HL-60 (cell line): Measurements from ENCODE around the gene GZMA.

ENCODE experiments used
- DNase-seq, 2 experiments: peaks; one replicate each; pipeline ENCODE4 v3.0.0-alpha.2; 2010 to 2020; ENCODE audit warnings: low read depth in 1 of 2, low spot score in 1 of 2
- H3K27ac ChIP-seq: fragments of 250-450 bp; sonication (Bioruptor Pico); replicated peaks from 2 replicates; pipeline ENCODE4 v1.5.1; 2020; ENCODE audit warnings: mild to moderate bottlenecking, moderate library complexity
- H3K27me3 ChIP-seq: fragments of 250-450 bp; sonication (Bioruptor Pico); 2 replicates; pipeline ENCODE4 v1.5.1; 2021; ENCODE audit warnings: mild to moderate bottlenecking, moderate library complexity; ENCODE audit not compliant: insufficient read depth, poor library complexity, severe bottlenecking
- H3K4me3 ChIP-seq: replicated peaks from 2 replicates; pipeline ENCODE4 v1.5.1; 2011; ENCODE audit warnings: mild to moderate bottlenecking, control low read depth, low read length; ENCODE audit not compliant: insufficient read depth
- CTCF ChIP-seq: IDR thresholded peaks from one replicate; pipeline ENCODE4 v1.5.1; 2011; ENCODE audit warnings: low read length, control low read depth, inconsistent platforms; ENCODE audit not compliant: insufficient read depth
- GABPA ChIP-seq: IDR thresholded peaks from 2 replicates; pipeline ENCODE4 v1.6.1; 2012; ENCODE audit warnings: low read depth
- POLR2AphosphoS5 ChIP-seq: IDR thresholded peaks from 2 replicates; pipeline ENCODE4 v1.6.1; 2012; ENCODE audit warnings: low read depth
- REST ChIP-seq: IDR thresholded peaks from 2 replicates; pipeline ENCODE4 v1.6.1; 2012; ENCODE audit warnings: low read depth; ENCODE audit not compliant: insufficient replicate concordance
- SPI1 ChIP-seq: IDR thresholded peaks from 2 replicates; pipeline ENCODE4 v1.6.1; 2012; ENCODE audit warnings: low read depth, mild to moderate bottlenecking, borderline replicate concordance
- long read RNA-seq: library from polyadenylated mRNA; unstranded; transcript quantifications from one replicate; pipeline ENCODE4 v2.0.0, GENCODE V29; 2020

GZMA gene
- long read RNA-seq = 0 reads

- no peak for DNase-seq
- H3K27ac ChIP-seq = no peak within 1 kb of the TSS
- TF ChIP-seq POLR2AphosphoS5 (no peak), REST (no peak)
- no peak within 1 kb of the TSS for H3K4me3 ChIP-seq
- H3K27me3 ChIP-seq = no peaks in the 10 kb centered on the region
These were observed at the start of gene GZMA for GRCh38 chr5:55102348-55102747. Gene GZMA, plus strand, starts transcription at chr5:55102646. Its CDS starts 37 bp downstream, at chr5:55102683.

- no peak overlapping the region for H3K4me3 ChIP-seq
- TF ChIP-seq POLR2AphosphoS5 (no peak), CTCF (no peak), SPI1 (no peak), REST (no peak), GABPA (no peak)
- no peaks in the 10 kb centered on the region for H3K27me3 ChIP-seq
- H3K27ac ChIP-seq = no peak overlapping the region
- no peak for DNase-seq
These were observed 47.3 kb upstream of the GZMA start for GRCh38 chr5:55055183-55055582.

- no peak for TF ChIP-seq POLR2AphosphoS5
- TF ChIP-seq SPI1 = no peak
- no peak for TF ChIP-seq CTCF
- no peak for TF ChIP-seq REST
- TF ChIP-seq GABPA = no peak
- DNase-seq = no peak
These were observed 40.2 kb upstream of the GZMA start for GRCh38 chr5:55062039-55062779.

More at GRCh38 chr5:55062039-55062779, 40.2 kb upstream of the GZMA start:
- Histone ChIP-seq H3K27me3 (no peaks in the 10 kb centered on the region), H3K27ac (no peak overlapping the region), H3K4me3 (no peak overlapping the region)
